HG03196 (cell line): ENCODE results near the gene DHRS12.
A peak's percentile ranks its signal among the peaks of the same experiment; 100 is the strongest.

Source experiments
- ATAC-seq: cut with Tn5 transposase; IDR thresholded peaks from one replicate; pipeline ENCODE4 v1.9.1; 2021; ENCODE audit not compliant: unreplicated experiment

DHRS12 gene, protein sequence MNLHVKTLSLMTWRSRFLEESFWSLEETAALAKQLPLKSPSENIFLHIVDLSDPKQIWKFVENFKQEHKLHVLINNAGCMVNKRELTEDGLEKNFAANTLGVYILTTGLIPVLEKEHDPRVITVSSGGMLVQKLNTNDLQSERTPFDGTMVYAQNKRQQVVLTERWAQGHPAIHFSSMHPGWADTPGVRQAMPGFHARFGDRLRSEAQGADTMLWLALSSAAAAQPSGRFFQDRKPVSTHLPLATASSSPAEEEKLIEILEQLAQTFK

DNA sequence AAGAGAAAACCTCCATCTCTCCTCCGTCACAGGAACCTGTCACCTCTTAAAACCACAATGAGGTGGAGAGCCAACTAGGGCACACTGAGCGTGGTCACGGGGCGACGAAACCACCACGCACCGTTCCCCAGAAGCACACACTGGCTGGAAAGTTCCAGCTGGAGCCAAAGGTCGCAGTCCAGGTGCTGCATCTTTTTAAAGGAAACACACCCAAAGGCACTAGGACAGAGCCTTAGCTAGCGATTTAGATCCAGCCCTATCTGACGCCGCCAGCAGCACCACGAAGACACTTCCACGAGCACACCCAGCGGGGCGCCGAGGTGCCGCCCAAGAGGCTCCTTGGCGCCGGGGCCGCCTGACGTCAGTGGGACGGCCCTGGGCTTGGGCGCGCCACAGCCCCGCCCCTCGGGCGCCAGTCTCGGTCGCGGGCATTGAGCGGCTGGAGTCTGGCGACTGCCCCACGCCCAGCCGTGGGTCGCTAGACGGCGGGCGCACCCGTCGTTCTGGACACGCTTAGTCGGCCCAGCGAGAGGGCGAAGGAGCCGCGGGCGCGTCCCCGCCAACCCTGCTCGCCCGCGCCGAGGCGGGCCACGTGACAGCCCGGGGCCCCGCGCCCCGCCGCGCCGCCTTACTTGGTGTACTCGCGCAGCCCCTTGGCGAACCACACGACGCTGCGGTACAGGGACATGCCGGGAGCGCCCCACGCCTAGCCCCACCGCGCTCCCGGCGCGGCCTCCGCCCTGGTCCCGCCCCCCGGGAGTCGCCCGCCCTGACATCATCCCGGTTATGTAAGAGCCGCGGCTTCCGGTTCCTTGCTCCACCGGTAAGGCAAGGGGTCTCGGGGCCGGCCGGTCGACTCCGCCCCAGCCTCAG lies at the start of gene DHRS12:
TSS of gene DHRS12 (minus strand) at position 742 of the 873 bp plus-strand sequence. CDS start 4,504 bp downstream, outside the sequence.
- ATAC-seq: peak; percentile 80

GRCh38 chr13:51849145-51850101 lies 45.5 kb upstream of the DHRS12 start:
- ATAC-seq: no peak

- no peak for ATAC-seq
Observed at GRCh38 chr13:51848674-51849073, 44.7 kb upstream of the DHRS12 start.

DNA sequence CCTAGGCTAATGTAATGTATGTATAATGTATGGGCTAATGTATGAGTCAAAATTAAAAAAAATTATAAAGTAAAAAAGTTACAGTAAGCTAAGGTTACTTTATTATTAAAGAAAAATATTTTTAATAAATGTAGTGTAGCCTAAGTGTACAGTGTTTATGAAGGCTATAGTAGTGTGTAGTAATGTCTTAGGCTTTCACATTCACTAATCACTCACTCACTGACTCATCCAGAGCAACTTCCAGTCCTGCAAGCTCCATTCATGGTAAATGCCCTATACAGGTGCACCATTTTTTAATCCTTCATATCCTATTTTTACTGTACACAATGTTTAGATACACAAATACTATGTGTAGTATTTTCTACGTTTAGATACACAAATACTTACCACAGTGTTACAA lies 42.8 kb upstream of the DHRS12 start:
- ATAC-seq: no peak

DNA sequence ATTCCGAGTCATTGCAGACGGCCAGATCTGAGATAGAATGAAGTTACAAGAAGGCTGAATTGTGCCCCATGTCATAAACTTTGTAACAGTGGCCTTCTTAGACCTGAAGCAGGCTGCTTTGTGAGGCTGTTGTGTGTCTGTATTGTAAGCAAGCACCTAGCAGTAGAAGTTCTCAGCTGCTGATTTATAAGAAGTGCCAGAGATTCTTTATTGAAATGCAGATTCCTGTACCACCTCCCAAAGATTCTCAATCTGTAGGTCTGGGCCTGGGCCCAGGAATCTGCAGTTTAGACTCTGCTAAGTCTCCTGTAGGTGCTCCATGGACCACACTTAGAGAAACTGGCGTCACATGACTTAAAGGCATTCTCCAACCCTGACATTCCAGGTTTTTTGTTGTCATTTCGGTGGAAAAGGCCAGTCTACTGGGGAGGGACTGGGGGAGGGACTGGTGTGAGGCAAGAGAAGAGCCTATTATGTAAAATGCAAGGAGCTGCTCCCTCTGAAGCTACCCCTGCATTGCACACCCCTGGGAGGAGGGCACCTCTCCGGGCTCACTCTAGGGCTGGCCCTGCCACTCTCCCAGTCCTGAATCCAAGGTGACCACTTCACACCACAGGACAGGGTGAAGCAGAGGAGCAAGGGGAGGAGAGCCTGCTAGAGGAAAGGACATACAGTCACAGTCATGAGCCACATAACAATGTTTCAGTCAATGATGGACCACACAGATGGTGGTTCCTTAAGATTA lies 41.8 kb upstream of the DHRS12 start:
- ATAC-seq: no peak

DNA sequence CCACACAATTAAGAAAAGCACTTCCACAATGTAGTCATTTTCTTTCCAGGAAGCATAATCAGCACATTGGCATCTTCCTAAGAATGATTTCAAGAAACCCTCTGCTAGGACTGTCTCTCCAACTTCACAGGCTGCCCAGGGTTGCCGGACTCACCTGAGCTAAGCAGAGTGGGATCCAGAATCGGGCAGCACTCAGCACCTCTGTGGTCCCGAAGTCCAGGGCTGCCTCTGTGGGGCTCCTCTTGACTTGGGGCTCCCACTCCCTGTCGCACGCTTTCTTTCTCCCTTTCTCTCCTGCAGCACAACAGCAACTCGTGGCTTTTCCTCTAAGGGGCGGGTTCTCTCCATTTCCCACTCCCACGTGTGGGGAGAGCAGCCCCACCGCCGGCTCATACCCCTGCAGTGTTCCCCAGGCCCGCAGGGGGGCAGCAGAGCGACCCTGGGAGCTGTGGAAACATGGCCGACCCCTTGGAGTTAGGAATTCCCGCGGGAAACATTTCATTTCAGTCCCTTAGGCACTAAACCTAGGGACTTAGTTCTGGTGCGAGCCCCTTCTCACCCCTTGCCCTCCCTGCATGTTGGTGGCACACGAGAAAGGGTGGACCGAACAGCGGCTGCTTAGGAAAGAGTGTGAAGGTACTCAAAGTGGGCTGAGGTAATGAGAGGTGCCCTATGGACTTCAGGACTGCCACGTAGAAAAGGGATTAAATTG lies 41.1 kb upstream of the DHRS12 start, which contains the start of gene TMEM272:
TSS of gene TMEM272 (minus strand) at position 316 of the 712 bp plus-strand sequence. CDS start 6,647 bp downstream, outside the sequence.
- no peak for ATAC-seq

DNA sequence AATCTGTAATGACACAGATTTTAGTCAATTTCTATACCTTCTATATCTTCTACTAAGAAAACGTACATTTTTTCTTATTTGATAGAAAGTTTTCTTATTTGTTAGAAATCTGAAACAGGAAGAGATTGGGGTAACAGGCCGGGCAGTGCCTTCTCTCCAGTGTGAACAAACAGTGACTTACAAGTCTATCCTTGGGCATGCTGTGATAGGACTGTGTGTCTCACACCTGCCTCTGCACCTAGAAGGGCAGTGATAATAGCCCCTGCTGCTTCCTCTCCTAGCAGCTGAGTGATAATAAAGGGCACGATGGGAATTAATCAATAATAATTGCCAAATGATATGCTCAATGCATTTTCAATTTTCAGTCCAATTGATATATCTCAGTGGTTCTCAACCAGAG lies 39.6 kb upstream of the DHRS12 start:
- no peak for ATAC-seq

- ATAC-seq: no peak
Observed at GRCh38 chr13:51841732-51842131, 37.8 kb upstream of the DHRS12 start.

- no peak for ATAC-seq
Observed at GRCh38 chr13:51840917-51841316, 37.0 kb upstream of the DHRS12 start.

DNA sequence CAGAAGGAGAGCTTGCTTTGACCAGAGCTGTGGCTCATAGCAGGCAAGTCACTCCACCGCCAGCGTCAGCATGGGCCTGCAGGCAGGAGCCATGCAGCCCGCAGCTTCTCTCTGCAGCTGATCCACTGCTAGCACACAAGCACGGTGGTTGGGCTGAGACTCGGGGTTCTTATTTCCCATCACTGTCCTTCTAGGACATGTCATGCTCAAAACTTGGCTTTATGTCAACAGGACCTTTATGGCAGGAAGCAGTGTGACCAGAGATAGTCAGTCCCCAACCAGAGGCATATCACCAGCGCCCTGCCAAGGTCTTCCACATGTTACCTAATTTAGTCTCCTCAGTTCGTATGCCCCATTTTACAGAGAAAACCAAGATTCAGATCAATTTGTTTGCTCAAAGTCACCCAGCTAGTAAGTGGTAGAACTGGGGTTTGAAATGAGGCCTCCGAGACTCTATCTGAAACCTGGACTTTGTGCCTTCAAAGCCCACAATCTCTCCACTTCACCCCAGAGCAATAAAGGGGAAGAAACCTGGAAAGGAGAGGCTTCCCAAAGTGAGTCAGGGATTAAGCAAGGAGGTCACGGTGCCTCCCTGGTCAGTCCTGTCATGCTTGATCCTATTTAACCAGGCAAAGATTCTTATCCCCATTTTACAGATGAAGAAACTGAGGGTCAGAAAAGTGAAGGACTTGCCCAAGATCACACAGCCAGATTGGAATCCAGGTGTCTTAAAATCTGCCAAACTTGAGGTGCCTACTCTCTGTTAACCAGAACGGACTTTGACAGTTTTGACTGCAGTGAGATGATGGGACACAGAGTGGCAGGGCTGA lies 36.0 kb upstream of the DHRS12 start:
- ATAC-seq: no peak

- ATAC-seq: no peak
Observed at GRCh38 chr13:51838240-51838846, 34.4 kb upstream of the DHRS12 start.

DNA sequence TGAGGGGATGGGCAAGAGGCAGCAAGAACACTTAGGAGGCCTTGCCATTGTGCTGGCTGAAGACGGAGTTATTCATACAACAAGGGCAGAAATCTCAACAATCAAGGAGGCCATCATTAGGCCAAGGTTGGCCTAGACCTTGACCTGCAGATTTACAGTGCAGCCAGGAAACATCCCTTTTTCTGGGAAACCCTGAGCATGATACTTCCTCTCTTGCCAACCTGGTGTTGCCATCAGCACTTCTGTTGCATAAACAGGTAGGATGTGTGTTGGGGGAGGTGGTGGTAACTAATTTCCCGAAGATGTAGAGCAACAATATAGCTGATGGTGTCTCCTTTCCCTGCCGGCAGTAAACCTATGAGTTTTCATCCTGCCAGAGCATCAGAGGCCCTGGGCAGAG lies 33.1 kb upstream of the DHRS12 start:
- ATAC-seq: no peak

DNA sequence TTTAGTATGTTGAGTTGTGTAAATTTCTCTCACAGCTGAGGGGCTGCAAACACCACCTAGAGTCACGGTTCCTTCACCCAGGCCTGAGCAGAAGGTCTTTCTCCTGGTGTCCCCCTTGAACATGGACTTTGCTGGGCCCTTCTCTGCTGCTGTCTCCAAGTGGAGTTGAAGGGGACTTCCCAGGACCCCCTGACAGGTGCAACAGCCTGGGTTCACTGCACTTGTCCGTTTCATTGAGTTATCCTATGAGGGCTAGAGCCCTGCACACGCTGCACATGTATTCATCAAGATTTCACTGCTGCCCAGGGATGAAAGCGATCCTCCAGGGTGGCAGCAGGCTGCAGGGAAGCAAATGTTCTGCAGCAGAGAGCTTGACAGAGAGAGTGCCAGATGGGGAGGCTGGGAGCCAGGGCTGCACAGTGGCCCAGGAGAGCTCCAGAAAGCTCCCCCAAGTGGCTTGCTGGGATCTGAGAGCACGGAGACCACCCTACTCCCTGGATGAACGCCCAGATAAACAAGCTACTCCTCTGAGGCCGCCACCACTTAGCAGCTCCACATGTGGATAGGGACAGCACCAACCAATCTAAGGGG lies 30.7 kb upstream of the DHRS12 start:
- no peak for ATAC-seq

DNA sequence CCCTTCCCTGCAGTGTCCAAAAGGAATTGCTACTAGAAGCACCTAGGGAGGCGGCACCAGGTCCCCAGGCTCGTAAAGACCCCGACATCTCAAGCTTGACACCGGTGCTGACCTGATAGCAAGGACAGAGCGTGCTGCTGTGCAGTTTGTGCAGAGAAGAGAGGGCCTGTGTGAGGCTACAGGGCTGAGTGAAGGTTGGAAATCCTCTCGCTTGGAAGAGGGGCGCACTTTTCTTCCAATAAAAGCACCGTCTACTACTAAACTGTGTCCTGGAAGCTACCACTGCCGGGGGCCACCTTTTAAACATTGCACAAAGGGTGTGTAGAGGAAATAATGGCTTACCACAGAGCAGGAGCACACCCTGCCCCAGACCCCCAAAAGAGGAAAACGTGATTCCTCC lies 30.0 kb upstream of the DHRS12 start:
- ATAC-seq: no peak

DNA sequence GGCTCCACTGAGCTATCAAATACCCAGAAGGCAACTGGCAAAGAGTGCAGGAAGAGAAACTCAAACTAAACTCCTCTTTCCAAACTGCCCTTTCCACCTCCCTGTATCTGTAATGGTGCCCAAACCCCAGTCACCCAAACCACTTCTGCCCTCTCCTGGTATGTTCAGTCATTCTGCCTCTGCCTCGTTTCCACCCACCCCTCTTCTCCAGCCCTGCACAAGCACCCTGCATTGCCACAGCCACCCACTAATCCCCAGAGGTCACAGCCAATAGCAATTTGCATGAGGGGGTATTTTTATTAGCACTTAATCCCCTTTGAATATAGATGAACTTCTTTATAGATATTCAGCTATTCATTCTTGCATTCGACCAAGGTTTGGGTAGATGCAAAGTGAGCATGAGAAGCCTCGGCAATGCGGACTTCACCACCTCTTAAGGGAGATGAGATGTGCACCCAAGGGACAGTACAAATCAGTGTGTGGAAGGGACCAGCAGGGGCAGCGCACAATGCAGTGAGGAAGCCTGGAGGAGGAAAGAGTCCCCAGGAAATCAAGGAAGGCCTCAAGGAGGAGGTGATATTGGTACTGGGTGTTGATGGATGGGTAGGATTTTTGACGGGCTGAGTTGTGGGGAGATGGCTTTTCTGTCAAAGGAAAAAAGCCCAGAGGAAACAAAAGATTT lies 28.6 kb upstream of the DHRS12 start:
- peak; percentile 62 for ATAC-seq

DNA sequence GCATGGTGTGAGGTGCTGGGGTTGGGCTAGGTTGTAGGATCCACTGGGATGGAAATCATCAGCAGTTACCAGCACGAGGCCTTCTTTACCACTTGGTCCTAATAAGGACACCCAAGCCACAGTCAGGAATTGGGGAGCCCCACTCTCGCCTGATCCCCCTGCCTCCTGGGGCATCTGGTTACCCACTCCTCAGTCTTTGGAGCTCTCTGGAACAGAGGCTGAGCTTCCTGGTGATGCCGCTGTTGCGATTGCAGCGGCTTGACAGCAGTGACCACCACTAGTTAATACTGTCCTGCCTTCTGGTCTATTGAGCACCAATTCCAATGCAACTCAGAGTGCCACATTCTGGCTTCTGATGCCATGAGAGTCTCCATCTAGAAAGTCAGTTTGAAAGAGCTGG lies 27.6 kb upstream of the DHRS12 start:
- no peak for ATAC-seq

DNA sequence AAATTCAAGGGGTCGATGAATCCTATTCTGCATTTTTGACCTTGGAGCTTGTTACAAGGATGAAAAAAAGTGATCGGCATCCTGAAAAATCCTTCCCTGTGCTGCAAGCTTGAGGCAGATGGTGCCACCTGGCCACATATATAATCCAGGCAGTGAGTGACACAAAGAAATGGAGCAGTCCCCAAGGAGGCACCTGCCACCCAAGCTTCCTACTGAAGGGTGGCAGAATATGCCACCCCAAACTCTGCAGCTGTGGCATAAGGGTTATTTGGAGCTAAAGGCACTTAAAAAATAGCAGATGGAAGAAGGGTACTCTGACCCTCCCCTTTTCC lies 25.6 kb upstream of the DHRS12 start:
- ATAC-seq: no peak
